Measurements from ENCODE around the gene KCNB1. TPM values are rescaled to one million over a fixed set of nuclear protein-coding genes. Genes with fewer than 3 reads are reported as not detected.
A peak's percentile ranks its signal among the peaks of the same experiment; 100 is the strongest.

Gene KCNB1
- total RNA-seq, 2 donors from 2014 or later = 2.8 to 16.1 TPM

DNA sequence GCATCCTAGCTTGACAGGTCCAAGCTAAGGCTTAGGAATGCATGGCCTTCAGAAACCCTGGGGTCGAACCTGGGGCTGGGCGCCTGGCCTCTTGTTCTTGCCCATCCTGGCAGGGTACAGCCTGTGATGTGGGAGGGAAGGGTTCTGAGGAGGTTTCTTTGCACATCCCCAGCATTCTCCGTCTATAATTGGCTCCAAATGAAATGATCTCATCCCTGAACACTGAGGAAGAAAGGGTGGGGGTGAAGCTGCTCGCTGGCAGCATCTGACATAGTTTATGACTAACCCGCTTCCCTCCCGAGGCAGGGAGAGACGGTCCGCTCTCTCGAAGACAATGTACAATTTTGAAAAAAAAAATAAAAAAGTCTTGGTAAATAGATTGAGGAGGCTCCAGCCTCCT, 137.5 kb downstream of the KCNB1 start:
- TF ChIP-seq POLR2A (IDR thresholded peaks at IDR 0.05) (no peak), POLR2AphosphoS5 (IDR thresholded peaks at IDR 0.05) (peak; percentile 65)
- TF ChIP-seq, protein P1, sequence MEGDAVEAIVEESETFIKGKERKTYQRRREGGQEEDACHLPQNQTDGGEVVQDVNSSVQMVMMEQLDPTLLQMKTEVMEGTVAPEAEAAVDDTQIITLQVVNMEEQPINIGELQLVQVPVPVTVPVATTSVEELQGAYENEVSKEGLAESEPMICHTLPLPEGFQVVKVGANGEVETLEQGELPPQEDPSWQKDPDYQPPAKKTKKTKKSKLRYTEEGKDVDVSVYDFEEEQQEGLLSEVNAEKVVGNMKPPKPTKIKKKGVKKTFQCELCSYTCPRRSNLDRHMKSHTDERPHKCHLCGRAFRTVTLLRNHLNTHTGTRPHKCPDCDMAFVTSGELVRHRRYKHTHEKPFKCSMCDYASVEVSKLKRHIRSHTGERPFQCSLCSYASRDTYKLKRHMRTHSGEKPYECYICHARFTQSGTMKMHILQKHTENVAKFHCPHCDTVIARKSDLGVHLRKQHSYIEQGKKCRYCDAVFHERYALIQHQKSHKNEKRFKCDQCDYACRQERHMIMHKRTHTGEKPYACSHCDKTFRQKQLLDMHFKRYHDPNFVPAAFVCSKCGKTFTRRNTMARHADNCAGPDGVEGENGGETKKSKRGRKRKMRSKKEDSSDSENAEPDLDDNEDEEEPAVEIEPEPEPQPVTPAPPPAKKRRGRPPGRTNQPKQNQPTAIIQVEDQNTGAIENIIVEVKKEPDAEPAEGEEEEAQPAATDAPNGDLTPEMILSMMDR (IDR thresholded peaks at IDR 0.05) = no peak
- H3K4me1 ChIP-seq (replicated peaks) = no peaks in the 10 kb centered on the region
- intact Hi-C loops (cut with DNase I) = loop anchor here (2.0 kb wide), 2 partner anchors 36 to 50 kb away; no protein-coding TSS in a partner anchor
- DNase-seq (ENCODE audit: low spot score) = peak; percentile 26
- WGBS = 19% methylated on average over 9 of the region's 9 CpGs
- no peaks in the 10 kb centered on the region for H3K9me3 ChIP-seq
- no peak overlapping the region for H3K4me3 ChIP-seq
- peak overlapping the region; percentile 46 to 54 for H3K27ac ChIP-seq
- H3K27me3 ChIP-seq (replicated peaks; ENCODE audit: insufficient read depth) = no peaks in the 10 kb centered on the region
- no peaks in the 10 kb centered on the region for H3K36me3 ChIP-seq

DNA sequence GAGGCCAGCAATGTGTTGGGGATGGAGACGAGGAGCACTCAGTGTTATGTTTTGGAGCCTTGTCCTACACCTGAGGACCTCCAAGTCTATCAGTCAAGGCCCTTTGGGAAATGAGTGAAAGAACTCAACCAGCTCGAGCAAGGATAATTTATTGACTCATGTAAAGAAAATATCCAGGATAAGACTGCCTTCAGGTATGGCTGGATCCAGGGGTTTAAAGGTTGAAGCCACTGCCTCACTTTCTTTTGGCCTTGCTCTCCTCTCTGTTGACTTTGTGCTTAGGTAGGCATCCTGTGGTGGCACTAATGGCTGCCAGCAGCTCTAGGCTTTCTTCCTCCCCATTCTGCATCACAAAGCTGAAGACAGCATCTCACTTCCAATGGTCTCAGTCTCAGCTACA, 138.3 kb downstream of the KCNB1 start:
- Histone ChIP-seq H3K4me1 (replicated peaks) (no peaks in the 10 kb centered on the region), H3K9me3 (no peaks in the 10 kb centered on the region), H3K27me3 (replicated peaks; ENCODE audit: insufficient read depth) (no peaks in the 10 kb centered on the region), H3K36me3 (no peaks in the 10 kb centered on the region), H3K27ac (no peak overlapping the region), H3K4me3 (no peak overlapping the region)
- intact Hi-C loops (cut with DNase I) = loop anchor here (2.0 kb wide), 2 partner anchors 37 to 51 kb away; no protein-coding TSS in a partner anchor
- no peak for DNase-seq (ENCODE audit: low spot score)
- WGBS = 91% methylated on average over 2 of the region's 2 CpGs
- TF ChIP-seq POLR2A (IDR thresholded peaks at IDR 0.05) (no peak), POLR2AphosphoS5 (IDR thresholded peaks at IDR 0.05) (no peak)

- no peaks in the 10 kb centered on the region for H3K27me3 ChIP-seq (replicated peaks; ENCODE audit: insufficient read depth)
- TF ChIP-seq POLR2A (IDR thresholded peaks at IDR 0.05) = no peak
- TF ChIP-seq, protein P1 (IDR thresholded peaks at IDR 0.05) = no peak
- no peak for TF ChIP-seq POLR2AphosphoS5 (IDR thresholded peaks at IDR 0.05)
- H3K4me1 ChIP-seq (replicated peaks) = no peaks in the 10 kb centered on the region
- no peaks in the 10 kb centered on the region for H3K9me3 ChIP-seq
- 53% methylated on average over 9 of the region's 9 CpGs for WGBS
- H3K27ac ChIP-seq = no peak overlapping the region
- no peaks in the 10 kb centered on the region for H3K36me3 ChIP-seq
- DNase-seq (ENCODE audit: low spot score) = no peak
- intact Hi-C loops (cut with DNase I) = no loop called here
- H3K4me3 ChIP-seq = no peak overlapping the region
Observed at GRCh38 chr20:49343246-49343645, 139.2 kb downstream of the KCNB1 start.

DNA sequence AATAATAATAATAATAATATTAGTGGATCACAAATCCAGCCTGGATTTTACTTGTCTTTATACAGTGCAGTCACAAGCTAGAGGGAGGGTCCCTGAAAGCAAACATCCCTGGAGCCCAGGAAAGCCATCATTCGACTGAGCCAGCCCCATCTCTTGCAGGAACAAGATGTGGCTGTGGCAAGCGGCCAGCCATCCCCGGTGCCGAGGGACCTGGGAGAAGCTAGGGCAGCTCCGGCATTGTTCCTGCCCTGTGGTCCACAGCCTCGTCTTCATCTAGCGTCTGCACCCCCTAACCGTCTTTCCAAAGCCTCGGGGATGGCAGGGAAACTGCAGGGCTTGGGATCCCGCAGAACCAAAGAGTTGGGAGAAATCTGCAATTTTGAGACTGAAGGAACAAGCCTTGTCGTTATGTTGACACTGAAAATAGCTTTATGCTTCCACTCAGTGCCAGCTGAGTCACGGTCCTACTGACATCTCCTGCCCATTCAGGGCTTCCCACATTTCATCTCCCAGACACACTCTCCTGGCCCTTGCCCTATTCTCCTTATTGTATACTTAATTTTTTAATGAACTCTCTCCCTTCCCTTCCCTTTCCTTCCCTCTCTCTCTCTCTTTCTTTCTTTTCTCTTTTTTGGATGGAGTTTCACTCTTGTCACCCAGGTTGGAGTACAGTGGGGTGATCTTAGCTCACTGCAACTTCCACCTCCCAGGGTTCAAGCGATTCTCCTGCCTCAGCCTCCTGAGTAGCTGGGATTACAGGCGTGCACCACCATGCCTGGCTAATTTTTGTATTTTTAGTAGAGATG, 142.1 kb downstream of the KCNB1 start:
- intact Hi-C loops (cut with DNase I) = no loop called here

GRCh38 chr20:49339123-49339522, 143.3 kb downstream of the KCNB1 start:
- DNase-seq (ENCODE audit: low spot score) = no peak
- Histone ChIP-seq H3K27me3 (replicated peaks; ENCODE audit: insufficient read depth) (no peaks in the 10 kb centered on the region), H3K9me3 (no peaks in the 10 kb centered on the region), H3K4me1 (replicated peaks) (no peaks in the 10 kb centered on the region), H3K4me3 (no peak overlapping the region), H3K36me3 (no peaks in the 10 kb centered on the region), H3K27ac (no peak overlapping the region)
- intact Hi-C loops (cut with DNase I) = no loop called here
- TF ChIP-seq POLR2AphosphoS5 (IDR thresholded peaks at IDR 0.05) (no peak), POLR2A (IDR thresholded peaks at IDR 0.05) (no peak)
- TF ChIP-seq, protein P1 (IDR thresholded peaks at IDR 0.05) = no peak
- 71% methylated on average over 9 of the region's 9 CpGs for WGBS

More for the DNA sequence above, 142.1 kb downstream of the KCNB1 start:
- H3K36me3 ChIP-seq = no peaks in the 10 kb centered on the region
- H3K9me3 ChIP-seq = no peaks in the 10 kb centered on the region
- WGBS = 37% methylated on average over 14 of the region's 14 CpGs
- no peak for TF ChIP-seq POLR2A (IDR thresholded peaks at IDR 0.05)
- TF ChIP-seq, protein P1 (IDR thresholded peaks at IDR 0.05) = no peak
- TF ChIP-seq POLR2AphosphoS5 (IDR thresholded peaks at IDR 0.05) = no peak
- H3K4me3 ChIP-seq = no peak overlapping the region
- H3K27me3 ChIP-seq (replicated peaks; ENCODE audit: insufficient read depth) = no peaks in the 10 kb centered on the region
- no peak for DNase-seq (ENCODE audit: low spot score)
- peak overlapping the region in 1 of 2 donors; percentile 30 for H3K27ac ChIP-seq
- H3K4me1 ChIP-seq (replicated peaks) = no peaks in the 10 kb centered on the region

Data from prostate gland (tissue), 2 donors.